ENCODE measurements around the gene CRYGN.

Gene CRYGN

DNA sequence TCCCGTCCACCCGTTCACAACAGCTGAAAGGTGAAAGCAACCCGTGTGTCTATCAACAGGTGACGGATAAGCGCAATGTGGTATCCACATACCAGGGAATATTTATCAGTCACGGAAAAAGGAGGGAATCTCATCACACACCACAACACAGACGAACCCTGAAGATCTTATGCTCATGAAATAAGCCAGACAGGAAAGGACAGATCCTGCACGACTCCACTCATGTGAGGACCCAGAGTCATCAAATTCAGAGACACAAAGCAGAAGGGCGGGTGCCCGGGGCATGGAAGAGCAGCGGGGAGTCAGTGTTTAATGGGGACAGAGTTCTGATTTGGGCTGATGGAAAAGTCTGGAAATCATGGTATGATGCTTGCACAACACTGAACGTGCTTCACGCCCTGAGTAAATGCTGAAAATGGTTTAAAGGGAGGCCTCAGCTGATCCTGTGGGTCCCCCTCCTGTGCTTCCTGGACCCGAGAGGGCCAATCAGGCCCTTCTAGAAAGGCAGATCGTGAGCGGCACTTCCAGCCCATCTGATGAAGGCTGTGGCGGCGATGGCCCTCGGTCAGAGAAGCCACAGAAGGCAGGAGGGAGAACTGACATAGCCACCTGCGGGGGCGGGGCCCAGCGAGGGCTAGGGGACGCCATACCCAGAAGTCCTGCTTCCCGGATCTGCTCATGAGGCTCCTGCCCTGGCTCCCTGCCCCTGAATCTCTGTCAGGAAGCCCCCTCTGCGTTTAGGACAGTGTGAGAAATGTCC, 49.2 kb downstream of the CRYGN start:
- Histone ChIP-seq H3K4me1 (ENCODE audit: low read length) (peaks cover 7% of the 10 kb centered on the region), H3K36me3 (replicated peaks; ENCODE audit: insufficient read depth, low read length) (no peaks in the 10 kb centered on the region), H3K79me2 (ENCODE audit: low read length) (no peaks in the 10 kb centered on the region), H4K20me1 (ENCODE audit: insufficient read depth, low read length) (no peaks in the 10 kb centered on the region), H3K9me2 (replicated peaks; ENCODE audit: insufficient read depth, low read length) (no peaks in the 10 kb centered on the region), H3K27me3 (replicated peaks; ENCODE audit: insufficient read depth, low read length) (peaks cover 100% of the 10 kb centered on the region), H2AFZ (ENCODE audit: low read length) (no peak overlapping the region), H3F3A (ENCODE audit: insufficient read depth, low read length) (no peaks in the 10 kb centered on the region), H3K9me3 (replicated peaks; ENCODE audit: insufficient read depth, low read length) (no peaks in the 10 kb centered on the region), H3K4me2 (ENCODE audit: low read depth, low read length) (0 out of 2 replicates have a peak overlapping the region, but pooled peaks have one; percentile 7), H3K9ac (ENCODE audit: low read length) (no peak overlapping the region), H3K4me3 (ENCODE audit: low read length) (no peak overlapping the region), H3K27ac (ENCODE audit: low read length) (no peak overlapping the region)
- TF ChIP-seq EZH2 (optimal IDR thresholded peaks at IDR 0.05; ENCODE audit: low read depth, low read length) (no peak), EZH2phosphoT487 (IDR thresholded peaks at IDR 0.05; ENCODE audit: low read length) (no peak)
- TF ChIP-seq, protein P1, sequence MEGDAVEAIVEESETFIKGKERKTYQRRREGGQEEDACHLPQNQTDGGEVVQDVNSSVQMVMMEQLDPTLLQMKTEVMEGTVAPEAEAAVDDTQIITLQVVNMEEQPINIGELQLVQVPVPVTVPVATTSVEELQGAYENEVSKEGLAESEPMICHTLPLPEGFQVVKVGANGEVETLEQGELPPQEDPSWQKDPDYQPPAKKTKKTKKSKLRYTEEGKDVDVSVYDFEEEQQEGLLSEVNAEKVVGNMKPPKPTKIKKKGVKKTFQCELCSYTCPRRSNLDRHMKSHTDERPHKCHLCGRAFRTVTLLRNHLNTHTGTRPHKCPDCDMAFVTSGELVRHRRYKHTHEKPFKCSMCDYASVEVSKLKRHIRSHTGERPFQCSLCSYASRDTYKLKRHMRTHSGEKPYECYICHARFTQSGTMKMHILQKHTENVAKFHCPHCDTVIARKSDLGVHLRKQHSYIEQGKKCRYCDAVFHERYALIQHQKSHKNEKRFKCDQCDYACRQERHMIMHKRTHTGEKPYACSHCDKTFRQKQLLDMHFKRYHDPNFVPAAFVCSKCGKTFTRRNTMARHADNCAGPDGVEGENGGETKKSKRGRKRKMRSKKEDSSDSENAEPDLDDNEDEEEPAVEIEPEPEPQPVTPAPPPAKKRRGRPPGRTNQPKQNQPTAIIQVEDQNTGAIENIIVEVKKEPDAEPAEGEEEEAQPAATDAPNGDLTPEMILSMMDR (IDR thresholded peaks at IDR 0.05; ENCODE audit: low read length) = no peak
- no peak for DNase-seq

DNA sequence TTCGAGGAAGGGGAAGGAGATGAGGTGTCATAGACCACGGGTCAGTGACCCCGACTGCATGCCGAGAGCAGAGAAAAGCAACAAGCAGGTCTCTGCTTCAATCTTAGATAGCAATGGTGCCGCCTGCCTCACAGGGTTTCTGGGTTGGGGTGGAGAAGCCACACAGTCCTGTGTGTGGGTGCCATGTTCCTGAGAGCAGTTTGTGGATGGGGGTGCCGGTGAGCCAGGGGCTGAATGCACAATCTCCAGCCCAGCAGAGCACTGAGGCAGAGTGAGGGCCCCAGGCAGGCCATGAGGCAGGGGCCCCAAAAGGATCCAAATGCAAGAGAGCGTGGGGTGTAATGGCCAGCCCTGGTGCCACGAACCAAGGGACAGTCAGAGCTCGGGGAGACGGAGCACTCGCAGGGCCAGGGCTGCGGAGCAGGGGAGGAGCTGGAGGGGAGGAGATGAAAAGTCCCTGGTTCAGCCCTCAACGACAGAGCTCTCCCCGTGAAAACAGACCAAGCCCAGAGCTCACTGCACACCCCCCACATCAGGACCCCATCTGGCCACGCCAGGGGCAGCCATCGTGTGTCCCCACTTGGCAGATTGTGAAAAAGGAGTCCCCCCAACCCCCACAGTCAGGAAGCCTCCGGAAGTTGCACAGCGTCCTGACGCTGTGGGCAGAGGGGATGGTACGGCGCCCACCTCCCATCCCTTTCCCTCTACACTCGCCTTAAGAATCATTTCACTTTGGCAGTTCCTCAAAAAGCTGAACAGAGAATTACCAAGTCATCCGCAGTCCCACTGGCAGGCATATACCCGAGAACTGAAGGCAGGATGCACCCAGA, 50.0 kb downstream of the CRYGN start:
- H2AFZ ChIP-seq (ENCODE audit: low read length) = no peak overlapping the region
- 0 out of 2 replicates have a peak overlapping the region, but pooled peaks have one; percentile 7 for H3K4me2 ChIP-seq (ENCODE audit: low read depth, low read length)
- no peaks in the 10 kb centered on the region for H3K36me3 ChIP-seq (replicated peaks; ENCODE audit: insufficient read depth, low read length)
- H3K9me2 ChIP-seq (replicated peaks; ENCODE audit: insufficient read depth, low read length) = no peaks in the 10 kb centered on the region
- no peak for DNase-seq
- H3K9ac ChIP-seq (ENCODE audit: low read length) = no peak overlapping the region
- H3K27ac ChIP-seq (ENCODE audit: low read length) = no peak overlapping the region
- no peak overlapping the region for H3K4me3 ChIP-seq (ENCODE audit: low read length)
- no peaks in the 10 kb centered on the region for H4K20me1 ChIP-seq (ENCODE audit: insufficient read depth, low read length)
- H3F3A ChIP-seq (ENCODE audit: insufficient read depth, low read length) = no peaks in the 10 kb centered on the region
- H3K4me1 ChIP-seq (ENCODE audit: low read length) = peaks cover 7% of the 10 kb centered on the region
- no peaks in the 10 kb centered on the region for H3K9me3 ChIP-seq (replicated peaks; ENCODE audit: insufficient read depth, low read length)
- TF ChIP-seq EZH2 (optimal IDR thresholded peaks at IDR 0.05; ENCODE audit: low read depth, low read length) (no peak), EZH2phosphoT487 (IDR thresholded peaks at IDR 0.05; ENCODE audit: low read length) (no peak)
- TF ChIP-seq, protein P1 (IDR thresholded peaks at IDR 0.05; ENCODE audit: low read length) = no peak
- peaks cover 99% of the 10 kb centered on the region for H3K27me3 ChIP-seq (replicated peaks; ENCODE audit: insufficient read depth, low read length)
- no peaks in the 10 kb centered on the region for H3K79me2 ChIP-seq (ENCODE audit: low read length)

DNA sequence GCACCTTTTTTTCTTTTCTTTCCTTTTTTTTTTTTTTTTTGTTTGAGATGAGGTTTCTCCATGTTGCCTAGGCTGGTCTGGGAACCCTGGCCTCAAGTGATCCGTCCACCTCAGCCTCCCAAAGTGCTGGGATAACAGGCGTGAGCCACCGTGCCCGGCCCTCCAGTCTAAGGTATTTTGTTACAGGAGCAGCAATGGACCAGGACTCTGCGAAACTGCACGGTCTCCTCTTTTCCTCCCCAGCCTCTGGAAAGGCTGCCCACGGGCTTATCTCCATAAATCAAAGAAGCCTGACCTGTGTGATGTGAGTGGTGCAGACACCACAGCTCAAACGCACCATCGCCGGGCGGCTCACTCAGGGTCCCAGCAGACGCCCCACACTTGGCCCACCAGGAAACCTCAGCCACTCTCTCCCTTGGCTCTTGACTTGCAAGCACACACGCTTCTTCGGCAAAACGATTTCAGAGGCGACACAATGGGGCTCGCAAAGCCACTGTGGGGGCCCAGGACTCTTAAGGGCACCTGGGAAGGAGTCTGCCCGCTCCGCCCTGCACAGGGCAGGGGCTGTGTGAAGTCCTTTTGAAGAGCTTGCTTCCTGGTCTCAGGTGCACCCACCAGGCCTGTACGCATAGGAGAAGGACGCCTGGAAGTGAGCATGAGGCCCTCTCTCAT, 50.7 kb downstream of the CRYGN start:
- no peak for DNase-seq
- no peak for TF ChIP-seq EZH2 (optimal IDR thresholded peaks at IDR 0.05; ENCODE audit: low read depth, low read length)
- H3K4me3 ChIP-seq (ENCODE audit: low read length) = no peak overlapping the region
- peaks cover 99% of the 10 kb centered on the region for H3K27me3 ChIP-seq (replicated peaks; ENCODE audit: insufficient read depth, low read length)
- no peaks in the 10 kb centered on the region for H3K79me2 ChIP-seq (ENCODE audit: low read length)
- H3F3A ChIP-seq (ENCODE audit: insufficient read depth, low read length) = no peaks in the 10 kb centered on the region
- no peaks in the 10 kb centered on the region for H3K36me3 ChIP-seq (replicated peaks; ENCODE audit: insufficient read depth, low read length)
- no peaks in the 10 kb centered on the region for H3K9me3 ChIP-seq (replicated peaks; ENCODE audit: insufficient read depth, low read length)
- H3K27ac ChIP-seq (ENCODE audit: low read length) = no peak overlapping the region
- no peak overlapping the region for H3K9ac ChIP-seq (ENCODE audit: low read length)
- H3K9me2 ChIP-seq (replicated peaks; ENCODE audit: insufficient read depth, low read length) = no peaks in the 10 kb centered on the region
- no peaks in the 10 kb centered on the region for H4K20me1 ChIP-seq (ENCODE audit: insufficient read depth, low read length)
- H3K4me1 ChIP-seq (ENCODE audit: low read length) = peaks cover 7% of the 10 kb centered on the region
- no peak overlapping the region for H3K4me2 ChIP-seq (ENCODE audit: low read depth, low read length)
- no peak overlapping the region for H2AFZ ChIP-seq (ENCODE audit: low read length)

Measured in MM.1S (cell line).